Cardiac septum (tissue), 1 donor: ENCODE data around the gene APOB. TPM values are rescaled to one million over a fixed set of nuclear protein-coding genes. Genes with fewer than 3 reads are reported as not detected.

Source experiments
- DNase-seq: peaks from one replicate; pipeline ENCODE4 v3.0.0-alpha.2; 2020; ENCODE audit warnings: low spot score
- intact Hi-C: fragments of 100-400 bp; cut with DNase I; formaldehyde crosslinking; loops from one replicate; pipeline ENCODE4 v1.14.0; 2022
- total RNA-seq: library from RNA; stranded (reverse); fragmentation: NEBNext Ultra II Directional; extraction: Animal tissue kit (Norgen Biotek cat#: 25700); gene quantifications from one replicate; pipeline ENCODE4 v1.2.1, GENCODE V29; 2021
- donor health status: DM: no; HTN: no; CAD: no.

APOB gene
- total RNA-seq, 1 donor from 2014 or later: 3.4 TPM

GRCh38 chr2:21054011-21054410 lies 10.1 kb upstream of the APOB start:
- intact Hi-C loops: no loop called here

GRCh38 chr2:21052044-21052443 lies 8.2 kb upstream of the APOB start:
- intact Hi-C loops: no loop called here
- no peak for DNase-seq

More at GRCh38 chr2:21054011-21054410, 10.1 kb upstream of the APOB start:
- no peak for DNase-seq

- intact Hi-C loops: no loop called here
- no peak for DNase-seq
These were observed 6.3 kb upstream of the APOB start for GRCh38 chr2:21050164-21050563.

- intact Hi-C loops: loop anchor here (2.0 kb wide), 1 partner anchor 71 kb away; no protein-coding TSS in a partner anchor
- DNase-seq: no peak
These were observed 3.5 kb upstream of the APOB start for GRCh38 chr2:21047141-21048009.

- DNase-seq: no peak
- intact Hi-C loops: loop anchor here (2.0 kb wide), 1 partner anchor 72 kb away; no protein-coding TSS in a partner anchor
These were observed 2.6 kb upstream of the APOB start for GRCh38 chr2:21046506-21046905.

GRCh38 chr2:21044694-21045371 lies 960 bp upstream of the APOB start:
- intact Hi-C loops: no loop called here

GRCh38 chr2:21042958-21043743 lies 722 bp downstream of the APOB start:
- peak; percentile 83 for DNase-seq
- intact Hi-C loops: loop anchor here (2.0 kb wide), 1 partner anchor 272 kb away; no protein-coding TSS in a partner anchor

More at GRCh38 chr2:21044694-21045371, 960 bp upstream of the APOB start:
- no peak for DNase-seq

- no peak for DNase-seq
- intact Hi-C loops: loop anchor here (2.0 kb wide), 1 partner anchor 272 kb away; no protein-coding TSS in a partner anchor
These were observed 1.2 kb downstream of the APOB start for GRCh38 chr2:21042708-21042957.

- intact Hi-C loops: loop anchor here (2.0 kb wide), 1 partner anchor 273 kb away; no protein-coding TSS in a partner anchor
- no peak for DNase-seq
These were observed 1.7 kb downstream of the APOB start for GRCh38 chr2:21041943-21042707.

- DNase-seq: no peak
- intact Hi-C loops: no loop called here
These were observed 2.4 kb downstream of the APOB start for GRCh38 chr2:21041462-21041861.

GRCh38 chr2:21040468-21041377 lies 3.1 kb downstream of the APOB start:
- intact Hi-C loops: no loop called here
- no peak for DNase-seq

- intact Hi-C loops: no loop called here
- DNase-seq: no peak
These were observed 3.9 kb downstream of the APOB start for GRCh38 chr2:21039979-21040467.

- intact Hi-C loops: no loop called here
These were observed 4.8 kb downstream of the APOB start for GRCh38 chr2:21039080-21039556.

GRCh38 chr2:21038403-21039073 lies 5.3 kb downstream of the APOB start:
- intact Hi-C loops: no loop called here
- DNase-seq: no peak

More at GRCh38 chr2:21039080-21039556, 4.8 kb downstream of the APOB start:
- no peak for DNase-seq

- intact Hi-C loops: no loop called here
- no peak for DNase-seq
These were observed 6.2 kb downstream of the APOB start for GRCh38 chr2:21037671-21038108.

GRCh38 chr2:21036708-21037670 lies 6.9 kb downstream of the APOB start:
- intact Hi-C loops: no loop called here
- no peak for DNase-seq
